Suprapubic skin (tissue), 4 donors: ENCODE measurements around the gene WWOX.

ENCODE experiments used
- POLR2A ChIP-seq, 2 donors: fragments of 450-650 bp; IDR thresholded peaks; one replicate each; pipeline ENCODE4 v1.6.1; 2017; ENCODE audit warnings: antibody characterized with exemption in 2 of 2, mild to moderate bottlenecking in 2 of 2, moderate library complexity in 2 of 2
- POLR2AphosphoS5 ChIP-seq, 3 donors: sonication (generic); formaldehyde crosslinking; IDR thresholded peaks; one replicate each; pipeline ENCODE4 v1.6.1; 2017; ENCODE audit warnings: antibody characterized with exemption in 3 of 3
- TF ChIP-seq, protein P1 (sequence below), 2 donors: fragments of 200-600 bp in 1 of 2; fragments of 450-650 bp in 1 of 2; sonication (generic) in 1 of 2; IDR thresholded peaks; one replicate each; pipeline ENCODE4 v1.5.1; 2016 to 2019; ENCODE audit warnings: antibody characterized with exemption in 2 of 2, mild to moderate bottlenecking in 1 of 2, moderate library complexity in 1 of 2

DNA sequence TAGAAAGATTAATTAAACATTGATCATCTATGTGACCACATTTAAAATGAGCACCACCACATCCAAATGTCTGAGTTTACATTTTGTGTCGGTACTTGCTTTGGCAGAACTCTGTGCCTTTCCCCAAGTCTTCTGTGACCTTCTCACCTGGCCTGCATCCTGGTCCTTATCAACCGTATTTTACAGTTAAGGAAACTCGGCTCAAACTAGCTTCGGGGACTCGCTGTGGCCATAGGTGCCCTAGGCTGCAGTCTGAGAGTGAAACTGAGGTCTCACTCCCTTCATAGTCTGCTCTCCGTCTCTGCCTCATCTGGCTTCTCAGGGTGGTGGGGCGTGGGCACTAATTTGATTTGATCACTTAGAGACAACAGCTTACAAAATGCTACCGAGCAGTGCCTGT is 555.5 kb downstream of the WWOX start:
- TF ChIP-seq, protein P1, sequence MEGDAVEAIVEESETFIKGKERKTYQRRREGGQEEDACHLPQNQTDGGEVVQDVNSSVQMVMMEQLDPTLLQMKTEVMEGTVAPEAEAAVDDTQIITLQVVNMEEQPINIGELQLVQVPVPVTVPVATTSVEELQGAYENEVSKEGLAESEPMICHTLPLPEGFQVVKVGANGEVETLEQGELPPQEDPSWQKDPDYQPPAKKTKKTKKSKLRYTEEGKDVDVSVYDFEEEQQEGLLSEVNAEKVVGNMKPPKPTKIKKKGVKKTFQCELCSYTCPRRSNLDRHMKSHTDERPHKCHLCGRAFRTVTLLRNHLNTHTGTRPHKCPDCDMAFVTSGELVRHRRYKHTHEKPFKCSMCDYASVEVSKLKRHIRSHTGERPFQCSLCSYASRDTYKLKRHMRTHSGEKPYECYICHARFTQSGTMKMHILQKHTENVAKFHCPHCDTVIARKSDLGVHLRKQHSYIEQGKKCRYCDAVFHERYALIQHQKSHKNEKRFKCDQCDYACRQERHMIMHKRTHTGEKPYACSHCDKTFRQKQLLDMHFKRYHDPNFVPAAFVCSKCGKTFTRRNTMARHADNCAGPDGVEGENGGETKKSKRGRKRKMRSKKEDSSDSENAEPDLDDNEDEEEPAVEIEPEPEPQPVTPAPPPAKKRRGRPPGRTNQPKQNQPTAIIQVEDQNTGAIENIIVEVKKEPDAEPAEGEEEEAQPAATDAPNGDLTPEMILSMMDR (IDR thresholded peaks at IDR 0.05) = no peak
- TF ChIP-seq POLR2A (IDR thresholded peaks at IDR 0.05) = no peak
- no peak for TF ChIP-seq POLR2AphosphoS5 (IDR thresholded peaks at IDR 0.05)
